H1 (cell line): ENCODE results near the gene PIK3CG. TPM values are rescaled to one million over a fixed set of nuclear protein-coding genes. Genes with fewer than 3 reads are reported as not detected.

Experiments used
- CTCF ChIA-PET: fragments of 300-600 bp; sonication (Branson Sonifier 250); formaldehyde crosslinking; loops from one replicate; lab custom pipeline; 2021; ENCODE audit not compliant: partially characterized antibody; lab: Charles Lee
- POLR2A ChIA-PET: fragments of 300-600 bp; sonication (Branson Sonifier 250); formaldehyde crosslinking; loops from one replicate; lab custom pipeline; 2021; ENCODE audit warnings: inconsistent platforms; ENCODE audit not compliant: partially characterized antibody; lab: Charles Lee
- DNase-seq, 2 experiments: peaks; one replicate each; pipeline versions ENCODE4 v3.0.0 to v3.0.0-alpha.2; 2010 to 2022; ENCODE audit warnings: low spot score in 2 of 2, low read depth in 1 of 2, mixed read lengths in 1 of 2
- FAIRE-seq: peaks from 2 replicates; lab custom pipeline; 2011; peaks lifted over from hg19 to GRCh38; lab: Jason Lieb, UNC
- H2AFZ ChIP-seq: 2 replicates; pipeline ENCODE4 v1.8.1; 2012; ENCODE audit warnings: low read length, inconsistent platforms
- H2AK5ac ChIP-seq: 2 replicates; pipeline ENCODE4 v1.6.1; 2013; ENCODE audit warnings: low read depth, low read length
- H2BK120ac ChIP-seq: replicated peaks from 2 replicates; pipeline ENCODE3; 2013; ENCODE audit warnings: low read depth, low read length, inconsistent platforms
- H2BK12ac ChIP-seq: 2 replicates; pipeline ENCODE4 v1.6.1; 2013; ENCODE audit warnings: low read depth, low read length
- H2BK15ac ChIP-seq: 2 replicates; pipeline ENCODE4 v1.6.1; 2013; ENCODE audit warnings: low read length
- H2BK20ac ChIP-seq: 2 replicates; pipeline ENCODE4 v1.6.1; 2013; ENCODE audit warnings: low read length
- H2BK5ac ChIP-seq: 2 replicates; pipeline ENCODE4 v1.6.1; 2013; ENCODE audit warnings: low read depth, low read length
- H3K14ac ChIP-seq: 2 replicates; pipeline ENCODE4 v1.6.1; 2013; ENCODE audit warnings: inconsistent platforms; ENCODE audit not compliant: insufficient read length
- H3K18ac ChIP-seq: 2 replicates; pipeline ENCODE4 v1.6.1; 2013; ENCODE audit warnings: low read length; ENCODE audit errors: extremely low read depth
- H3K23ac ChIP-seq: 2 replicates; pipeline ENCODE4 v1.6.1; 2013; ENCODE audit warnings: inconsistent platforms; ENCODE audit not compliant: insufficient read length
- H3K23me2 ChIP-seq: 2 replicates; pipeline ENCODE4 v1.6.1; 2013; ENCODE audit warnings: low read depth, low read length
- H3K27ac ChIP-seq: 2 replicates; pipeline ENCODE4 v1.6.1; 2011; ENCODE audit warnings: low read depth, low read length, inconsistent platforms
- H3K27me3 ChIP-seq, 4 experiments: replicated peaks in 1 of 4; 1 replicate in 1 of 4; 2 replicates in 3 of 4; pipeline versions ENCODE4 v1.6.1 to v1.8.1; 2011 to 2013; ENCODE audit warnings: low read length in 3 of 4, mild to moderate bottlenecking in 3 of 4, inconsistent platforms in 2 of 4, mixed read lengths in 2 of 4, moderate library complexity in 1 of 4; ENCODE audit not compliant: control insufficient read depth in 3 of 4, insufficient read depth in 3 of 4; ENCODE audit errors: extremely low read depth in 1 of 4
- H3K36me3 ChIP-seq, 4 experiments: 2 replicates each; pipeline versions ENCODE4 v1.6.1 to v1.8.1; 2011 to 2013; ENCODE audit warnings: mild to moderate bottlenecking in 4 of 4, low read length in 3 of 4, moderate library complexity in 2 of 4, control low read depth in 1 of 4, inconsistent platforms in 1 of 4; ENCODE audit not compliant: insufficient read depth in 4 of 4, control insufficient read depth in 2 of 4
- H3K4ac ChIP-seq: replicated peaks from 2 replicates; pipeline ENCODE3; 2013; ENCODE audit warnings: low read length, low read depth, mixed read lengths, inconsistent platforms; ENCODE audit not compliant: insufficient read length
- H3K4me1 ChIP-seq, 4 experiments: replicated peaks in 1 of 4; 1 replicate in 1 of 4; 2 replicates in 3 of 4; pipeline versions ENCODE4 v1.6.1 to v1.8.1; 2011 to 2013; ENCODE audit warnings: low read length in 3 of 4, inconsistent platforms in 2 of 4, mixed read lengths in 1 of 4; ENCODE audit not compliant: insufficient read depth in 4 of 4, control insufficient read depth in 3 of 4
- H3K4me2 ChIP-seq, 2 experiments: 2 replicates each; pipeline versions ENCODE4 v1.6.1 to v1.8.1; 2011 to 2013; ENCODE audit warnings: low read depth in 2 of 2, low read length in 2 of 2, control low read depth in 1 of 2, inconsistent platforms in 1 of 2, mild to moderate bottlenecking in 1 of 2; ENCODE audit not compliant: insufficient read depth in 1 of 2
- H3K4me3 ChIP-seq, 4 experiments: fragments of 200-600, 300-600 bp in 1 of 4; sonication (generic), shearing (Covaris generic), sonication (Bioruptor Twin) in 1 of 4; 2 replicates each; pipeline versions ENCODE4 v1.5.1 to v1.8.1; 2011 to 2016; ENCODE audit warnings: low read length in 4 of 4, low read depth in 3 of 4, control low read depth in 2 of 4, inconsistent platforms in 2 of 4, mild to moderate bottlenecking in 2 of 4, mixed read lengths in 1 of 4, moderate library complexity in 1 of 4; ENCODE audit not compliant: insufficient read depth in 2 of 4; ENCODE audit errors: extremely low read depth in 1 of 4
- H3K56ac ChIP-seq: replicated peaks from 2 replicates; pipeline ENCODE3; 2013; ENCODE audit warnings: low read depth, mild to moderate bottlenecking, mixed read lengths, low read length, inconsistent platforms; ENCODE audit not compliant: insufficient read length
- H3K79me1 ChIP-seq: 2 replicates; pipeline ENCODE4 v1.6.1; 2013; ENCODE audit warnings: low read depth, low read length, control low read depth
- H3K79me2 ChIP-seq, 2 experiments: 2 replicates each; pipeline versions ENCODE4 v1.6.1 to v1.8.1; 2012 to 2013; ENCODE audit warnings: low read length in 2 of 2, mild to moderate bottlenecking in 2 of 2, inconsistent platforms in 1 of 2; ENCODE audit not compliant: insufficient read depth in 2 of 2, control insufficient read depth in 1 of 2
- H3K9ac ChIP-seq, 4 experiments: replicated peaks in 1 of 4; 1 replicate in 1 of 4; 2 replicates in 3 of 4; pipeline versions ENCODE4 v1.6.1 to v1.8.1; 2011 to 2013; ENCODE audit warnings: low read depth in 3 of 4, low read length in 3 of 4, control low read depth in 2 of 4, mild to moderate bottlenecking in 2 of 4, moderate library complexity in 2 of 4, inconsistent platforms in 1 of 4; ENCODE audit errors: extremely low read depth in 1 of 4
- H3K9me3 ChIP-seq, 2 experiments: 2 replicates each; pipeline versions ENCODE4 v1.6.1 to v1.8.1; 2012 to 2013; ENCODE audit warnings: mild to moderate bottlenecking in 2 of 2, moderate library complexity in 2 of 2, control low read depth in 1 of 2, inconsistent platforms in 1 of 2, low read depth in 1 of 2, low read length in 1 of 2, mixed read lengths in 1 of 2; ENCODE audit not compliant: insufficient read depth in 2 of 2
- H4K20me1 ChIP-seq, 2 experiments: replicated peaks in 1 of 2; 2 replicates each; pipeline versions ENCODE3 to v1.8.1; 2011 to 2013; ENCODE audit warnings: inconsistent platforms in 2 of 2, low read length in 2 of 2, mild to moderate bottlenecking in 1 of 2; ENCODE audit not compliant: insufficient read depth in 2 of 2, control insufficient read depth in 1 of 2
- H4K5ac ChIP-seq: 2 replicates; pipeline ENCODE4 v1.6.1; 2013; ENCODE audit warnings: low read length, low read depth, mixed read lengths, inconsistent platforms; ENCODE audit not compliant: insufficient read length
- H4K8ac ChIP-seq: 2 replicates; pipeline ENCODE4 v1.8.0; 2013; ENCODE audit warnings: mild to moderate bottlenecking, moderate library complexity, low read length, inconsistent platforms; ENCODE audit not compliant: insufficient read depth; ENCODE audit errors: extremely low read depth
- H4K91ac ChIP-seq: replicated peaks from 2 replicates; pipeline ENCODE3; 2013; ENCODE audit warnings: low read length, mixed read lengths, inconsistent platforms; ENCODE audit not compliant: insufficient read length
- CHD1 ChIP-seq: IDR thresholded peaks from 2 replicates; pipeline ENCODE4 v1.6.1; 2012; ENCODE audit warnings: low read depth, low read length, improper control_type of control experiment
- CREB1 ChIP-seq: IDR thresholded peaks from 2 replicates; pipeline ENCODE4 v1.6.1; 2012; ENCODE audit warnings: inconsistent platforms
- CTBP2 ChIP-seq: IDR thresholded peaks from 2 replicates; pipeline ENCODE4 v1.7.0; 2011; ENCODE audit warnings: borderline replicate concordance, mild to moderate bottlenecking, moderate library complexity, mixed read lengths, low read length; ENCODE audit not compliant: insufficient read depth, insufficient read length
- GABPA ChIP-seq: IDR thresholded peaks from 2 replicates; pipeline ENCODE4 v1.6.1; 2011; ENCODE audit warnings: mild to moderate bottlenecking, low read length, moderate library complexity, borderline replicate concordance; ENCODE audit not compliant: insufficient read depth
- KDM1A ChIP-seq: fragments of 200-600, 300-600 bp; sonication (generic); IDR thresholded peaks from 2 replicates; pipeline ENCODE4 v1.7.1; 2016; ENCODE audit warnings: mild to moderate bottlenecking, low read length, borderline replicate concordance
- KDM5A ChIP-seq: fragments of 200-600 bp; IDR thresholded peaks from 2 replicates; pipeline ENCODE4 v1.7.1; 2012; ENCODE audit warnings: mild to moderate bottlenecking, low read length, inconsistent platforms, mixed read lengths
- PHF8 ChIP-seq: fragments of 200-600 bp; sonication (generic); conservative IDR thresholded peaks from 2 replicates; pipeline ENCODE4 v1.7.1; 2012; ENCODE audit warnings: low read depth, mild to moderate bottlenecking, inconsistent platforms, low read length, moderate library complexity
- POLR2AphosphoS5 ChIP-seq: IDR thresholded peaks from 2 replicates; pipeline ENCODE4 v1.6.1; 2011; ENCODE audit warnings: low read depth, low read length
- POU5F1 ChIP-seq: IDR thresholded peaks from 2 replicates; pipeline ENCODE4 v1.6.1; 2011; ENCODE audit warnings: low read depth, mild to moderate bottlenecking, low read length, moderate library complexity
- RAD21 ChIP-seq, 2 experiments: IDR thresholded peaks in 1 of 2; conservative IDR thresholded peaks in 1 of 2; 2 replicates each; pipeline ENCODE4 v1.6.1; 2011; ENCODE audit warnings: low read depth in 2 of 2, low read length in 2 of 2, improper control_type of control experiment in 1 of 2, inconsistent platforms in 1 of 2, mild to moderate bottlenecking in 1 of 2, moderate library complexity in 1 of 2
- RXRA ChIP-seq: IDR thresholded peaks from 2 replicates; pipeline ENCODE4 v1.6.1; 2011; ENCODE audit warnings: low read depth, mild to moderate bottlenecking, low read length, moderate library complexity; ENCODE audit not compliant: insufficient read depth
- SIN3A ChIP-seq, 2 experiments: IDR thresholded peaks in 1 of 2; conservative IDR thresholded peaks in 1 of 2; 2 replicates each; pipeline ENCODE4 v1.6.1; 2011 to 2012; ENCODE audit warnings: low read length in 2 of 2, improper control_type of control experiment in 1 of 2, low read depth in 1 of 2, mild to moderate bottlenecking in 1 of 2
- SP1 ChIP-seq: IDR thresholded peaks from 2 replicates; pipeline ENCODE4 v1.6.1; 2011; ENCODE audit warnings: low read depth, low read length
- SRF ChIP-seq: IDR thresholded peaks from 2 replicates; pipeline ENCODE4 v1.6.1; 2011; ENCODE audit warnings: mild to moderate bottlenecking, low read depth, low read length, moderate library complexity
- YY1 ChIP-seq: IDR thresholded peaks from 2 replicates; pipeline ENCODE4 v1.6.1; 2011; ENCODE audit warnings: low read depth, mild to moderate bottlenecking, low read length
- WGBS, 2 experiments: shearing (Covaris generic) in 1 of 2; methylation state at CpG; one replicate each; pipeline versions ENCODE4 v1.1.6 to v1.1.7; 2013 to 2015; ENCODE audit warnings: low lambda C conversion rate in 2 of 2, mixed read lengths in 2 of 2, inconsistent platforms in 1 of 2, low coverage in 1 of 2, missing lambda C conversion rate in 1 of 2; ENCODE audit not compliant: insufficient replicate concordance in 2 of 2, insufficient coverage in 1 of 2, insufficient read length in 1 of 2; ENCODE audit errors: extremely low coverage in 1 of 2, missing lambda C conversion rate in 1 of 2; 5-methylcytosine and 5-hydroxymethylcytosine counted together
- polyA plus RNA-seq, 7 experiments: library from polyadenylated mRNA; depleted of rRNA in 3 of 7; stranded (reverse) in 5 of 7; unstranded in 2 of 7; fragments of >200 nt in 5 of 7; fragments of 200-250 nt in 2 of 7; gene quantifications; 1 replicate in 5 of 7; 2 replicates in 1 of 7; 4 replicates in 1 of 7; pipeline versions ENCODE4 v1.2.1 to v1.2.3, GENCODE V29; 2011 to 2013; ENCODE audit warnings: missing spikeins in 2 of 7, mixed read lengths in 2 of 7
- total RNA-seq: library from RNA; stranded (reverse); fragmentation: NEBNext Ultra II Directional; extraction: Animal tissue kit (Norgen Biotek cat#: 25700); gene quantifications from 2 replicates; pipeline ENCODE4 v1.2.1, GENCODE V29; 2021

Gene PIK3CG
- total and polyA plus RNA-seq, 2 of the 8 experiments (the other 6 are each of a cell fraction or from before 2014, with no cell fraction given): not detected

DNA sequence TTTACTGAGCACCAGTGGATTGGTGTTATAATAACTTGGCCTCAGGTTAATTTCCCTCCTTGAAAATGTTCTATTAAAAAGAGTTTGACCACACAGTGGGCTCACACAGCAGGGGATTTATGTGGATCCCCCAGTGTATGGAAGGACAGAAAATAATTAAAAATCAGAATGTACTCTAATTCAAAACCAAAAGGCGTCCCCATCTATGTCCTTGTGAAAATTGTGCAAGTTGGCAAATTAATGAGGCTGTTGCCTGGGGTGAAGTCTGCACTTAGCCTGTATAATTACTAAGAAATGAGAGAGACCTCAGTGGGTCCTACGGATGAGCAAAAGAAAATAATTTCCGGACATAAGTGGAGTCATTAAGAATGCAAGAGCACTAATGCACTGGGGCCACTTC is 31.1 kb downstream of the PIK3CG start:
- Histone ChIP-seq H2BK12ac (no peak overlapping the region), H2AFZ (no peak overlapping the region), H3K4me1 (peaks cover 0 to 3% (median under 1%) of the 10 kb centered on the region in 4 experiments; a peak in 1 of 7 replicates), H3K14ac (no peak overlapping the region), H3K23me2 (no peaks in the 10 kb centered on the region; the same call in 1 of the 2 replicates), H3K23ac (no peak overlapping the region), H3K27me3 (no peaks in the 10 kb centered on the region), H2BK5ac (no peak overlapping the region), H2BK15ac (no peak overlapping the region), H4K91ac (no peak overlapping the region), H3K56ac (no peak overlapping the region), H3K18ac (no peak overlapping the region), H2BK20ac (no peak overlapping the region), H4K5ac (no peak overlapping the region), H3K9ac (no peak overlapping the region), H3K4me3 (no peak overlapping the region), H4K20me1 (no peaks in the 10 kb centered on the region), H2AK5ac (no peak overlapping the region), H4K8ac (no peak overlapping the region), H3K36me3 (no peaks in the 10 kb centered on the region), H3K9me3 (no peaks in the 10 kb centered on the region), H3K79me1 (no peaks in the 10 kb centered on the region), H3K79me2 (no peaks in the 10 kb centered on the region), H3K4me2 (no peak overlapping the region), H2BK120ac (no peak overlapping the region), H3K27ac (no peak overlapping the region), H3K4ac (no peak overlapping the region)
- no peak for FAIRE-seq
- no peak for DNase-seq
- ChIA-PET POLR2A (no interaction called here), CTCF (no interaction called here)
- WGBS, 2 experiments: 92% methylated on average over 3 of the region's 3 CpGs; no CpG with 5 or more reads in 1 of the 2 experiments
- TF ChIP-seq GABPA (no peak), RAD21 (IDR thresholded peaks at IDR 0.05 in 1 of 2, conservative IDR thresholded peaks at IDR 0.05 in 1 of 2; ENCODE audit: low read depth in 2 of 2, low read length in 2 of 2) (no peak), SP1 (no peak), KDM1A (no peak), CTBP2 (no peak), CREB1 (no peak), YY1 (no peak), KDM5A (no peak), CHD1 (no peak), SRF (no peak), PHF8 (no peak), POLR2AphosphoS5 (no peak), RXRA (no peak), POU5F1 (no peak), SIN3A (conservative IDR thresholded peaks at IDR 0.05 in 1 of 2, IDR thresholded peaks at IDR 0.05 in 1 of 2; ENCODE audit: low read depth in 1 of 2, low read length in 2 of 2) (no peak)
